ENCODE measurements around the gene C14orf119. TPM values are rescaled to one million over a fixed set of nuclear protein-coding genes. Genes with fewer than 3 reads are reported as not detected.
"Not testable (repeated sequence)": the region's sequence is repeated elsewhere in the genome, so short reads cannot be mapped to it uniquely, and the experiment has no call there.

Gene C14orf119
- total RNA-seq, 1 donor from 2014 or later = 22.4 TPM

DNA sequence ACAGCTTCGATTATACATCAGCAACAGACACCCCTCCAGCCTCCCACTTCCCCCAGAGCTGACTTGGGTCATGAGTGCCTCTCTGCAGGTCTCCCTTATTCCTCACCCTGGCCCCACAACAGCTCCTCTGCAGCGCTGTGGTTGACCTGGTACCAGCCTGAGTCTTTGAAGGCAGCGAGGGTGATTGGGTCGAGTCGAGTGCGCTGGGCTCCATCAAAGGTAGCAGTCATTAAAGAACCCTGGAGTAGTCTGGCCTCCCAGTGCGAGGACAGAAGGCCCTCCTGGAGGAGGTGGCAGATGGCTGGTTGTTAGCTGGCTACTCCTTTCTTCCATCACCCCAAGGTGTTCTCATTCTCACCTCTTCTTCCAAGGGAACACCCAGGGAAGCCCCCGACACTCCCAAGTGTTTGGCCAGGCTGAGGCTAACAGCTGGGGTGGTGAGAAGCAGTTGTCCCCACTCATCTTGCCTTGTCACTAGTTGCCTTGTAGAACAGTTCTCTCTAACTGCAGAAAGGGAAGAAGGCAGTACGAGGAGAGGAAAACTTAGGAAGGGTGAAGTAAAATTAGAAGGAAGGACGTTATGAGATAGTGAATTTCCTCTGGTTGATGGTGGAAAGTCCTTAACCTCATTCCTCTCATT is 6.8 kb downstream of the C14orf119 start:
- DNase-seq (ENCODE audit: missing footprints) = no peak
- intact Hi-C loops (cut with DNase I) = loop anchor here (5.0 kb wide), 1 partner anchor 40 kb away; no protein-coding TSS in a partner anchor
- ATAC-seq = no peak

DNA sequence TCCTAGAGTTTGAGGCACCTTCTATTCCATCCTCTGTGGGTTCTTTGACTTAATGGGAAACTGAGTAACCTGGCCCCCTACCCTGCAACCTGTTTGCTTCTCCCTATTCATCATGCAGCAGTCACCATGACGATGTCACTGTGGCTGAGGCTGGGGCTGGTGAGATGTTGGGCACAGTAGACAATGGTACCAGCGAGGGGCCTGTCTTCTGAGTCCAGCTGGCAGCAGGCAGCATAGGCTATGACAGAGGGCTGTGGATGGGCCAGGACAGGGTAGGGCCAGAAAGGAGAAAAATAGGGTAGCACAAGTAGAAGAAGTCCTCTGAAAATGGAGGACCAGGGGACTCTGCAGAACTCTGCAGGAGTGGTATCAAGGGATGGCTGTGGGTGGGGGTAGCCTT is 7.5 kb downstream of the C14orf119 start:
- ATAC-seq = no peak
- DNase-seq (ENCODE audit: missing footprints) = no peak
- intact Hi-C loops (cut with DNase I) = loop anchor here (5.0 kb wide), 1 partner anchor 40 kb away; no protein-coding TSS in a partner anchor

DNA sequence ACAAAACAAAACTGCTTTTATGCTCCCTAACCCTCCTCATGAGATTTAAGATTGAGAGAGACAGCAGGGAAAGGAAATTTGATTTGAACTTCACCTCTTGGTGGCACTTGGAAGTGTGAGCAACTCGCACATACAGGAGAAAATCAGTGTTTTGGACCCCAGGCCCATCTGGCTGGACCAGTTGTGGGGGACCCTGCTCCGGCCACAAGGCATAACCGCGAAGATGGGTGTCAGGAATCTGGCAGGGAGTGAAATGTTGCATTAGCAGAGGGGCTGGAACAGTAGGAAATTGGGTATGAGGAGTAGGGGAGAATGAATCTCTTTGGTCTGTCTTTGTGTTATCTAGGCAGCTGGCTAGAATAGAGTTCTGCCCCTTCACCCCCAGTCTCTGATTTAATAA is 8.3 kb downstream of the C14orf119 start:
- intact Hi-C loops (cut with DNase I) = loop anchor here (5.0 kb wide), 1 partner anchor 41 kb away; no protein-coding TSS in a partner anchor
- no peak for DNase-seq (ENCODE audit: missing footprints)
- ATAC-seq = no peak

DNA sequence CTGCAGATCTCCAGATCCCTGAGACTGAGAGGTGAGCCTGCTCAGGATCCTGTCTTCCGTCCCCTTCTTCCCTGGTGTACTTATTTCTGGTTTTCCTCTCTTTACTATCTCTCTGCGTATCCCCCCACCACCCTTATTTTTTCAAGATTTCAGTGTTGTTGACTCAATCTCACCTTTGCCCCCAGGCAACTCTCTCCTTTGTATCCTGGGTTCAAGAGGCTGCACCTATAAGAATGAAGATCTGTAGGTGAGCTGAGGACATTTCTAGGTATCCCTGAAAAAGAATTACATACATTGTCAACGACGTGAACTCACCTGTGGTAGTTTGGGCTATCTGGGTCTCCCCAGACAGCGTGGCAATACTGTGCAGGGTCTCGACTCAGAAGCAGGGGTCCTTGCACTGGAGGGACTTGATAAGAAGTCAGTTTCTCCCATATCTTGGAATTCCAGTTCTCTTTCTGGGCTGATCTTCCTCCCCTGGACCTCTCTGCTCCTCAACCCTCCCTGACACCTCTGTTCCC is 8.8 kb downstream of the C14orf119 start:
- ATAC-seq (no peak), DNase-seq (ENCODE audit: missing footprints) (no peak)
- intact Hi-C loops (cut with DNase I) = loop anchor here (5.0 kb wide), 1 partner anchor 42 kb away; no protein-coding TSS in a partner anchor

DNA sequence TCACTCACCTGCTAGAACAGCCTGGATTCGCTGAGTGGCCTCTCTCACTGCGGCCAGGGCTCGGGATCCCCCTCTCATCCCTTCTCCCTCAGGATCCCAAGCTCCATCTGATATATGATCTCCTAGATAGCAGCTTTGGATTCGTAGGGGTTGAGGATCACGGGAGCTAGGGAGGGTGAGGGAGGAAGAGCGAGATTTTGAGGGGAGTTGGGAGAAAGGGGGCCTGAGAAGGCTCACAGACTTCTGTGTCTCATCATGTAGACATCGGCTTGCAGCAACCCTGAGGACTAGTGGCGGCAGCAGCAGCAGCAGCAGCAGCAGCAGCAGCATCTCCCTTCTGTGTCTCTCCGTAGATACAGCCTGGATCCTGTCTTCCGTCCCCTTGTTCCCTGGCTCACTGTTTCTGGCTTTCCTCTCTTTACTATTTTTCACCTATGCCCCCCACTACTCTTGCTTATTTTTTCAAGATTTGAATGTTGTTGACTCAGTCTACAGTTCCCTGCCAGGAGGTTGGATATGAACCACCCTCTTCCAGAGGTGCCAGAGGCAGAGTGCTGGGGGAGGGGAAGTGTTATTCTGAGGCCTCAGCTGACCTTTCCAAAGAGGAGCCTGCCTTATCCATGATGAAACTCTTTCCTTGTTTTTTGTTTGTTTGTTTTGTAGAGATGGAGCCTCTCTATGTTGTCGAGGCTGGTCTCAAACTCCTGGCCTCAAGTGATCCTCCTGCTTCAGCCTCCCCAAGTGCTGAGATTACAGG is 9.5 kb downstream of the C14orf119 start, which contains the start of gene CIROP:
CIROP (minus strand) TSS at position 399 of the 757 bp plus-strand sequence; CDS start at position 330, 69 bp downstream.
- intact Hi-C loops (cut with DNase I) = loop anchor here (5.0 kb wide), 1 partner anchor 42 kb away; no protein-coding TSS in a partner anchor
- DNase-seq (ENCODE audit: missing footprints) (no peak), ATAC-seq (no peak)

DNA sequence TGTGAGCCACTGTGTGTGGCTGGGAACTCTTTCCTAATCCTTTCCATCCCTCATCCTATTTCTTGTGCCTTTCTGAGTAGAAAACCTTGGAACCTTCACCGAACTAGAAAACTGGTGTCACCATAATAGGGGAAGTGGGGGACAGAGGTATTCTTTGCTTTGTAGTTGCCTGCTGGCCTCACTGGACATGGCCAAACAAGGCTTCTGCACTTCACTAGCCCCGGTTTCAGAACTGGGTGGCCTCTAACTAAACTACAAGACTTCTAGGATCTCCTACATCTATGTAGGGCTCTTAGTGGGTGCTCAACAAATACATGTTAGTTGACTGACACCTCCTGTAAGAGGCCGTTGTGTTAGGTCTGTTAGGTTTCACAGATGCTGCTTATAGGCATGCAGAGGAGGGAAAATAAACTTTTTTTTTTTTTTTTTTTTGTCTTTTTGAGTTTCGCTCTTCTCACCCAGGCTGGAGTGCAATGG is 10.1 kb downstream of the C14orf119 start:
- intact Hi-C loops (cut with DNase I) = no loop called here
- DNase-seq (ENCODE audit: missing footprints) = no peak
- no peak for ATAC-seq

DNA sequence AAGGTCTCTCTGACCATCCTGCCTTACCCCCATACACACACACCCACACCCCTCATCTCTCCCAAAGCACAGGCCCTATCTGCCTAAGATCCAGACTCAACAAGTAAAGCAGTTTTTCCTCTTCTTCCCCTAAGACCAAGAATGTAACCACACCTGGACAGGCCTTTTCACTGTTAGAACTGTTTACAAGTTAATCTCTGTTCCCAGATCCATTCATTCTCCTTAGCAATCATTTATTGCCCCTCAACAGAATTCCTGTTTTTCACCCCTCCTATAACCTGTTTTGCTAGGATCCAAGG is 11.4 kb downstream of the C14orf119 start:
- ATAC-seq (no peak), DNase-seq (ENCODE audit: missing footprints) (no peak)
- intact Hi-C loops (cut with DNase I) = no loop called here

DNA sequence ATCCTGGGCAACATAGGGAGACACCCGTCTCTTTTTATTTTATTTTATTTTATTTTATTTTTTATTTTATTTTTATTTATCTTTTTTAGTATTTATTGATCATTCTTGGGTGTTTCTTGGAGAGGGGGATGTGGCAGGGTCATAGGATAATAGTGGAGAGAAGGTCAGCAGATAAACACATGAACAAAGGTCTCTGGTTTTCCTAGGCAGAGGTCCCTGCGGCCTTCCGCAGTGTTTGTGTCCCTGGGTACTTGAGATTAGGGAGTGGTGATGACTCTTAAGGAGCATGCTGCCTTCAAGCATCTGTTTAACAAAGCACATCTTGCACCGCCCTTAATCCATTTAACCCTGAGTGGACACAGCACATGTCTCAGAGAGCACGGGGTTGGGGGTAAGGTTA is 12.3 kb downstream of the C14orf119 start:
- intact Hi-C loops (cut with DNase I); ATAC-seq: not testable (repeated sequence)

DNA sequence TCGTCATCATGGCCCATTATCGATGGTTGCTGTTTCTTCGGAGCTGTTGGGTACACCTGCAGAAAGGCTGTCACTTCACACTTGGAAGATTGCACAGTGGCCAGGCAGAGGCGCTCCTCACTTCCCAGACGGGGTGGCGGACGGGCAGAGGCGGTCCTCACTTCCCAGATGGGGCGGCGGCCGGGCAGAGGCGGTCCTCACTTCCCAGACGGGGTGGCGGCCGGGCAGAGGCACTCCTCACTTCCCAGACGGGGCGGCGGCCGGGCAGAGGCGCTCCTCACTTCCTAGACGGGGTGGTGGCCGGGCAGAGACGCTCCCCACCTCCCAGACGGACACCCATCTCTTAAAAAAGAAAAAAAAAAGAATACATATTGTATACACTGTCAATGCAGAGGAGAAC is 12.9 kb downstream of the C14orf119 start:
- DNase-seq (ENCODE audit: missing footprints); intact Hi-C loops (cut with DNase I); ATAC-seq: not testable (repeated sequence)

More for the DNA sequence above, 12.3 kb downstream of the C14orf119 start:
- DNase-seq (ENCODE audit: missing footprints) = not testable (repeated sequence)

DNA sequence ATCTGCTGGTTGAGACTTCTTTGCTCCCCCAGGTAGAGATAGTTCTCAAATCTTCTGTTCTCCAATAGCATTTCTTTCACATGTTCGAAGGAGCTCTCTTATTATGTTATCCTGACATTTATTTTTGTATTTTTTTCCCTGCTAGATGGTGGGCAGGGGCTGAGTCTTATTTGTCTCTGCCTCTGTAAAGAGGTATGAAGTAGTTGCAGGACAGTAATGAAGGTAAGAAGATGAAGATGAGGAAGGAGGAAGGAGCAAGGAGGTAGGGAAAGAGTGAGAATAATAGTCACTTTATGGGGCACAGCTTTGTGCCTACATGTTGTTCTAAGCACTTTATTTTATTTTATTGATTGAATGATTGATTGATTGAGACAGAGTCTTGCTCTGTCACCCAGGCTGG is 14.5 kb downstream of the C14orf119 start:
- intact Hi-C loops (cut with DNase I) = no loop called here
- ATAC-seq (no peak), DNase-seq (ENCODE audit: missing footprints) (no peak)

DNA sequence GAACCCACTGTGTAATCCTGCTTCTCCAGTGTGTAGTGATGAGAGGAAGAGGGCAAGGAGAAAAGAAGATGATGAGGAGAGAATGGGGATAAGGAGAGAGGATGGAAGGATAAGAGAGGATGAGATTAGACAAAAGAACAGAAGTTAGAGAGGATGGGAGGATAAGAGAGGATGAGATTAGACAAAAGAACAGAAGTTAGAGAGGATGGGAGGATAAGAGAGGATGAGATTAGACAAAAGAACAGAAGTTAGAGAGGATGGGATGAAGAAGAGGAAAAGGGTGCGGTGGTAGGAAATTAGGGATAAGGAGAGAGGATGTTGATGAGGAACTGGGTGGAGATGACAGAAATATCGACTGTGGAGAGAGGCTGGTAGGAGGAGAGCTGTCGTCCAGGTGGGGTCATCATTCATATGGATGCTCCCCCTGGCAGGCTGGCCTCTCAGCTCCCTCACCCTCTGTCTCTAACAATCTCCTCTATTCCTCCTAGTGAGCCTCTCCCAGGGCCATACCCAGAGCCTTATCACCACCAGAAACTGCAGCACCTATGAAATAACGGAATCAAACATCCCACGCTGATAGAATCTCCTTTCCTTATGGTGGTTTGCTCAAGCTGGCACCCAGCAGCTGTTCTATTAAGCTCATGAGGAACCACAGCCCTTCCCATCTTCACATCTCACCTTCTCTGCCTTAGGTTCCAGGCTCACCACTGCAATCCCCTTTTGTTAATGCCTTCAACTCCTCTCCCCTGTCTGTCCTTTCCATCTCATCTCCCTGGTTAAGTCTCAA is 15.5 kb downstream of the C14orf119 start:
- DNase-seq (ENCODE audit: missing footprints) (no peak), ATAC-seq (no peak)
- intact Hi-C loops (cut with DNase I) = no loop called here

DNA sequence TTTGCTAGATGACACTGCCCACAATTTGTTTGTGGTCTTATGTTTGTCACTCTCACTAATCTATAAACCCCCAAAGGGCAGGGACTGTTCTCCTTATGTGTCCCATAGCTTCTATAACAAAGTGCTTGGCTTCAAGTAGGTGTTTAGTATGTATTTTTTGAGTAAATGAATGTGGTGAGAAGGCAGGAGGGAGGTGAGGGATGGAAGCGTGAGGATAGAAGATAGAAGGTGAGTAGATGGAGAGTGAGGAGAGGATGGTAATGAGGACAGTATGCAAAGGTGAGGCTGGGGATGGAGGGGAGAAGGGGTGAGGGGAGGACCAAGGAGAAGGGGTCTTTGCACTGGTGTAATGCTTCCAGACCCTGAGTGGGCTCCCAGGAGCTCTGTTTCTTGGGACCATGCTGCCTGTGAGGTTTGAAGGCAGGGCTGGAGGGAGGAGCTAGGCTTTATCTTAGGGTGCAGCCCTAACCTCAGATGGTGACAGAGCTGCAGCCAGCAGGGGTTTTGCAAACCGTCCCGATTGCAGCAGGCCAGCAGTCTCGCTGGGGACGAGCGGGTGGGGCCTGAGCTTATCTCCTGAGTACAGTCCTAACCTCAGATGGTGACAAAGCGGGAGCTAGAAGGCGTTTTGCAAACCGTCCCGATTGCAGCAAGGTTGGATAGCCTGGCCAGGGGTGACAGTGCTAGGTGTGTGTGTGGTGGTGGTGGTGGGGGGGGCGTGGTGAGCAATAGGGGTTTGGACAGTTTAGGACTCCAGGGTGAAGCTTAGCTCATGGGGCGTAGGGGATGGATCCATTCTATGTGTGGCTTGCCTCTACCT is 17.3 kb downstream of the C14orf119 start:
- DNase-seq (ENCODE audit: missing footprints) (no peak), ATAC-seq (peak; percentile 56)
- intact Hi-C loops (cut with DNase I) = no loop called here

DNA sequence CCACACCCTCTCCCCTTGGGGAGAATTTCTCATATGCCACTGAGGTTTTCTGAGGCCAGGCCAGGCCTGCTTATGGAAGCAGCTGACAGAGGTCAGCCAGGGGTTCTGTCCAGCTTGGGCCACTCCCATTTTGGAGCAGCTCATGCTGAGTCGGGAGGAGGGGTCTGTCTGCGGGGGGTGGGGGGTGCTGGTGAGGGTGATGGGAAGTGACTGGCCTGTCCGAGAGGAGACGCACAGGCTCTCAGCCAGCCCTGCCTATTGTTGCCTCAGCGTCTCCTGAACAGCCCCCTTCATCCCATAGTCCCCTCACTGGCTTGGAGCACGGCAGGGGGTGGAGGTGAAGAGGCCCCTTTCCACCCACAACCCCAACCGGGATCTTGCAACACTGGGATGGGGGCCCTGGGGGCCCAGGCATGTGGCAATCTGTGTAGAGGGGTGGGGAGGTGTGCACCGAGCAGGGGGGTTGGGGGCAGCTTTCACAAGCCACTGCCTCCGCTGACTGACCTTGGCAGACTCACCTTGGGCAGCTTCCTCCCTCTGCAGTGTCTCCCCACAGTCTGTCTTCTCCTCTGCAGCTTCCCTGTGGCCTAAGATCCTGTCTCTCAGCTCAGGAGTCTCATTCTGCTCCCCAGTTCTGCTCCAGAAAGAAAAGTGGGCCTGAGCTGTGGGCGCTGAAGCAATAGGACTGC is 18.3 kb downstream of the C14orf119 start:
- ATAC-seq (no peak), DNase-seq (ENCODE audit: missing footprints) (no peak)
- intact Hi-C loops (cut with DNase I) = no loop called here

DNA sequence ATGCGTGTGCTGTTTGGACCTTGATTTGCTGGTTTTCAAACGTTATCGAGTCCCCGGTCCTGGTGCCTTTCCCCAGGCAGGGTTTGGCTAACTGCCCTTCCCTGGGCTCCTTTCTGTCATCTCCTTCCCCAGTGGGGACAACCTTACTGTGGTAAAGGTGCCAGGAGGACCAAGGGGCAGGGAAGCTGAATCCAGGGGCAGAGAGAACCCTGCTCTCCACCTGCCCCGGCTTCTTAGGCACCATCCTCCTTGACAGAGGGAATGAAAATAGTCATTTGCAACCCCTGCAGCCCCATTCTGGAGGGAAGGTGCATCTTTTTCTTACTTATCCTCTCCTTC is 18.8 kb downstream of the C14orf119 start:
- intact Hi-C loops (cut with DNase I) = no loop called here
- DNase-seq (ENCODE audit: missing footprints) (no peak), ATAC-seq (no peak)

DNA sequence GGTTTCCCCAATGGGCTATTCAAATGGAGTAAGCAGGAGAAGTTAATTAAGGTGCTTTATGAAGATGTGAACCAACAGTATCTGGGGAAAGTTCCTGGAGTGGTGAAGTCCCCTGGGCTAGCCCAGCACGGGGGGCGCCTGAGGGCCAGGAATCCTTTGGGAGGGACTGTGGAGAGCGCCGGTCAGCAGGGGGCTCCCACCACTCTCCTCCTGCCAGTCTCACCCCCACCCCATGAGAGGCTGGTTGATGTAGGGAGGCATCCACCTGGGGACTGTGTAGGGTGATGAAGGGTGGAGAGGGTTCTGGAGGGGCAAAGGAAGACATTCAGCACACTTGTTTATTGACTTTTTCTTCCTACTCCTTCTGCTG is 19.3 kb downstream of the C14orf119 start:
- intact Hi-C loops (cut with DNase I) = no loop called here
- ATAC-seq = no peak
- DNase-seq (ENCODE audit: missing footprints) = no peak

DNA sequence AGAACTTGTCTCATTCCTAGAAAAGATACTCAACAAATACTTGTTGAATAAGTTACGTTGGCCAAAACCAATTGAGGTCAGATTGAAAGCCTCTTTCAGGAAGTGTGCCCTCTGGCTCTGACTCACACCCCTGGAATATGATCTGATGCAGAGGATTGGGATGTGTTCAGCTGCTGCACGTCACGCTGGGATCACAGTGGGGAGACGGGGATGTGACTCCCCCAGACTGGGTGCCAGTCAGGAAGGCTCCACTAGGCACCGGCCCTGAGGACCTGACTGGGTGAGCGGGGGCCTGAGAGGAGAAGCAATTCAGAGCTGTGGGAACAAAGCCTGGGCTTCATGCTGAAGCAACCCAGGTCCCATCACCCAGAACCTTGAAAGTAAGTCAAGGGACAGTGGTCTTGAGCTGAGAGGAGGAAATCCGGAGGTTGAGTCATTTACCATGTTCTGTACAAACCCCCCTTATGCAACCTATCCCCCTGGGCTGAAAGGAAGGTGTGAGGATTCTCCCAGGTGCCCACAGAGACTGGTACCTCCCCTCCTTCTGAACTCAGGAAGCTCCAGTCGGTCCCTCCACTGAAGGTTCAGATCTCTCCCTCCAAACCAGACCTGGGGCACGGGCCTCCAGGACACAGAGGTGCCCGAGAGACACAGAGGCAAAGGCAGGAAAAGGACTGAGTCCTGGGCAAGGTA is 19.9 kb downstream of the C14orf119 start:
- ATAC-seq = no peak
- intact Hi-C loops (cut with DNase I) = no loop called here
- no peak for DNase-seq (ENCODE audit: missing footprints)

DNA sequence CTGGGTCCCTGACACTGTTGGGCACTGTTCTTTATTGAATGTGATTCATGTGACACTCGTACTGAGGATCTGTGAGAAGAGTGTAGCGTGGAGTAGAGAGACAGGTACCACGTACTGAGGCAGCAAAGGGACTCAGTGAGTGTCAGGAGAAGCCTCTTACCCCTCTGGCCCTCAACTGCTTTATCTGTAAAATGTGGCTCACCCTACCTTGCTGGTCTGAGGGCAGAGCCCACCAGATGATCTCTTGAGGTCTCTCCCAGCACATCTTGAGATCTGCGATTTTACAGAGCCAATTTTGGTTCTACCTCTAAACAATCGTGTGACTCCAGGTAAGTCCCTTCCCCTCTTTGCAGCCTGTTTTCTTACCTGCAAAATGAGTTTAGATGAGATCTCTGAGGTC is 20.6 kb downstream of the C14orf119 start:
- intact Hi-C loops (cut with DNase I) = no loop called here
- no peak for ATAC-seq
- no peak for DNase-seq (ENCODE audit: missing footprints)
